Testis (tissue), 3 donors: ENCODE measurements around the gene SLC39A7. TPM values are rescaled to one million over a fixed set of nuclear protein-coding genes. Genes with fewer than 3 reads are reported as not detected.
A peak's percentile ranks its signal among the peaks of the same experiment; 100 is the strongest.

Experiments
- DNase-seq: peaks from one replicate; pipeline ENCODE4 v3.0.0-alpha.2; 2019
- H3K27ac ChIP-seq, 2 donors: fragments of 200-600 bp; sonication (generic); one replicate each; pipeline ENCODE4 v1.5.1; 2019
- H3K27me3 ChIP-seq: fragments of 200-600 bp; sonication (generic); one replicate; pipeline ENCODE4 v1.5.1; 2019
- H3K36me3 ChIP-seq: fragments of 200-600 bp; sonication (generic); one replicate; pipeline ENCODE4 v1.5.1; 2017; ENCODE audit warnings: low read depth; ENCODE audit errors: missing control alignments
- H3K4me1 ChIP-seq: fragments of 200-600 bp; sonication (generic); one replicate; pipeline ENCODE4 v1.5.1; 2019
- H3K4me3 ChIP-seq, 2 donors: fragments of 200-600 bp; sonication (generic); one replicate each; pipeline ENCODE4 v1.5.1; 2017 to 2019
- H3K9me3 ChIP-seq: fragments of 200-600 bp; sonication (generic); one replicate; pipeline ENCODE4 v1.5.1; 2017
- CTCF ChIP-seq, 3 experiments: fragments of 450-650 bp in 2 of 3; fragments of 200-600 bp in 1 of 3; sonication (generic) in 1 of 3; IDR thresholded peaks; one replicate each; pipeline ENCODE4 v1.5.1; 2016 to 2019; ENCODE audit warnings: antibody characterized with exemption in 3 of 3, mild to moderate bottlenecking in 2 of 3, moderate library complexity in 1 of 3
- POLR2A ChIP-seq: fragments of 450-650 bp; IDR thresholded peaks from one replicate; pipeline ENCODE4 v1.6.1; 2017; ENCODE audit warnings: antibody characterized with exemption, mild to moderate bottlenecking, moderate library complexity
- WGBS, 2 donors: methylation state at CpG; one replicate each; pipeline ENCODE4 v1.1.5; 2018; 5-methylcytosine and 5-hydroxymethylcytosine counted together
- intact Hi-C: fragments of 100-400 bp; cut with DNase I; formaldehyde crosslinking; loops from one replicate; pipeline ENCODE4 v1.15.1; 2023; ENCODE audit warnings: low total_unique reads
- polyA plus RNA-seq: library from polyadenylated mRNA; stranded (reverse); fragments of 350-450 nt; fragmentation: Illumina TruSeq; extraction: RNeasy Lipid Tissue Mini Kit (QIAGEN cat#74804); gene quantifications from one replicate; pipeline ENCODE4 v1.2.3, GENCODE V29; 2014; ENCODE audit warnings: low read depth, low replicate concordance; ENCODE audit not compliant: insufficient read depth
- total RNA-seq, 2 donors: library from RNA; depleted of rRNA; stranded (reverse); fragments of >200 nt; gene quantifications; one replicate each; pipeline ENCODE4 v1.2.3, GENCODE V29; 2016

SLC39A7 gene
- total and polyA plus RNA-seq, 3 donors from 2014 or later, result 79.1 to 87.7 (median 85.7) TPM

GRCh38 chr6:33243476-33243875 lies 42.8 kb downstream of the SLC39A7 start:
- H3K27me3 ChIP-seq, result no peaks in the 10 kb centered on the region
- H3K4me3 ChIP-seq, result no peak overlapping the region
- intact Hi-C loops, result no loop called here
- no peaks in the 10 kb centered on the region for H3K36me3 ChIP-seq
- TF ChIP-seq POLR2A, result no peak
- TF ChIP-seq CTCF (IDR thresholded peaks at IDR 0.05), result no peak
- WGBS, 2 donors, result 31 to 53% methylated on average over 1 of the region's 1 CpG
- no peaks in the 10 kb centered on the region for H3K9me3 ChIP-seq
- H3K27ac ChIP-seq, result no peak overlapping the region
- H3K4me1 ChIP-seq, result peaks cover 6% of the 10 kb centered on the region
- DNase-seq, result no peak

- Histone ChIP-seq H3K27me3 (no peaks in the 10 kb centered on the region), H3K27ac (peak overlapping the region; percentile 94 to 98), H3K9me3 (no peaks in the 10 kb centered on the region), H3K4me3 (peak overlapping the region; percentile 68 to 72), H3K36me3 (no peaks in the 10 kb centered on the region), H3K4me1 (peaks cover 21% of the 10 kb centered on the region)
- DNase-seq, result peak; percentile 95
- TF ChIP-seq CTCF (IDR thresholded peaks at IDR 0.05) (peak; percentile 85 to 96 (median 93)), POLR2A (no peak)
- intact Hi-C loops, result loop anchor here (2.0 kb wide), 1 partner anchor 85 kb away; no protein-coding TSS in a partner anchor
- 1% methylated on average over 24 to 28 of the region's 28 CpGs for WGBS, 2 donors
These were observed 47.4 kb downstream of the SLC39A7 start for GRCh38 chr6:33247977-33248642.

GRCh38 chr6:33248643-33248931 lies 47.9 kb downstream of the SLC39A7 start:
- H3K9me3 ChIP-seq, result no peaks in the 10 kb centered on the region
- H3K36me3 ChIP-seq, result no peaks in the 10 kb centered on the region
- H3K4me1 ChIP-seq, result peaks cover 21% of the 10 kb centered on the region
- DNase-seq, result no peak
- 0% methylated on average over 18 of the region's 18 CpGs for WGBS, 2 donors
- H3K4me3 ChIP-seq, result peak overlapping the region; percentile 68 to 72
- no peak for TF ChIP-seq POLR2A
- no peak for TF ChIP-seq CTCF (IDR thresholded peaks at IDR 0.05)
- peak overlapping the region; percentile 94 to 98 for H3K27ac ChIP-seq
- H3K27me3 ChIP-seq, result no peaks in the 10 kb centered on the region
- intact Hi-C loops, result no loop called here

- Histone ChIP-seq H3K36me3 (no peaks in the 10 kb centered on the region), H3K9me3 (no peaks in the 10 kb centered on the region), H3K4me1 (peaks cover 21% of the 10 kb centered on the region), H3K27me3 (no peaks in the 10 kb centered on the region), H3K4me3 (peak overlapping the region; percentile 68 to 72), H3K27ac (peak overlapping the region; percentile 94 to 98)
- TF ChIP-seq CTCF (IDR thresholded peaks at IDR 0.05) (peak in 1 of 3 experiments; percentile 14), POLR2A (no peak)
- 0 to 1% methylated on average over 48 to 58 of the region's 58 CpGs for WGBS, 2 donors
- intact Hi-C loops, result no loop called here
- peak; percentile 99 for DNase-seq
These were observed 48.5 kb downstream of the SLC39A7 start for GRCh38 chr6:33248932-33249731.
